ENCODE data around the gene TMEM52.
"Not testable (repeated sequence)": the region's sequence is repeated elsewhere in the genome, so short reads cannot be mapped to it uniquely, and the experiment has no call there.

TMEM52 gene

GRCh38 chr1:1892763-1893120 lies 26.3 kb downstream of the TMEM52 start:
- DNase-seq: no peak

DNA sequence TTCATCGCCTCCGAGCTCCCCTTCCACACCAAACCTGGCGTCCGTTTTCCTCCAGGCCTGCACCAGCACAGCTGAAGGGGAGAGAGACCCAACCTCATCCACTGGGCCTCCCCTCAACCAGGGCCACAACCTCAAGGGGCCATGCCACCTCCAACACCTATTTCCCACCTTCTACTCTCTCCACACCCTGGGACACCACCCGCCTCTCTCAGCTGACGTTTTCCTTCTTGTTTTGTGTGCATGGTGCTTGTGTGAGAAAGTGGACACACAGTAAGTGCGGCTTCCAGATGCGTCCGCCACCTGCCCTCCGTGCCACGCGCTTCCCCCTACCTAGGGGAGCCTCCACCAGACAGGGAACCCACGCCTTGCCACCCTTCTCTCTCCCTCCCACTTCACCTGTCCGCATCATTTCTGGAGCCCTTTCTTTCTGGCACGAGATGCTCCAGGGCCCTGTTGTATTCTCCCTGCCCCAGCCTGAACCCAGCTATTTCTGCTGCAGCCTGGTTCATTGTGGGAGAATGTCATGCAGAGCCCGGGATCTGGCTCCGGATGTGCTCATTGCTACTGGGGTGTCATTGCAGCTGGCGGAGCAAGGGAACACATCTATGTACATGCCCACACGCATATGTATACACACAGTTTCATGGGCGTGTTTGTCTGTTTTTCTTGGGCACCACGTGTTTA lies 26.9 kb downstream of the TMEM52 start:
- DNase-seq: peak; percentile 35

DNA sequence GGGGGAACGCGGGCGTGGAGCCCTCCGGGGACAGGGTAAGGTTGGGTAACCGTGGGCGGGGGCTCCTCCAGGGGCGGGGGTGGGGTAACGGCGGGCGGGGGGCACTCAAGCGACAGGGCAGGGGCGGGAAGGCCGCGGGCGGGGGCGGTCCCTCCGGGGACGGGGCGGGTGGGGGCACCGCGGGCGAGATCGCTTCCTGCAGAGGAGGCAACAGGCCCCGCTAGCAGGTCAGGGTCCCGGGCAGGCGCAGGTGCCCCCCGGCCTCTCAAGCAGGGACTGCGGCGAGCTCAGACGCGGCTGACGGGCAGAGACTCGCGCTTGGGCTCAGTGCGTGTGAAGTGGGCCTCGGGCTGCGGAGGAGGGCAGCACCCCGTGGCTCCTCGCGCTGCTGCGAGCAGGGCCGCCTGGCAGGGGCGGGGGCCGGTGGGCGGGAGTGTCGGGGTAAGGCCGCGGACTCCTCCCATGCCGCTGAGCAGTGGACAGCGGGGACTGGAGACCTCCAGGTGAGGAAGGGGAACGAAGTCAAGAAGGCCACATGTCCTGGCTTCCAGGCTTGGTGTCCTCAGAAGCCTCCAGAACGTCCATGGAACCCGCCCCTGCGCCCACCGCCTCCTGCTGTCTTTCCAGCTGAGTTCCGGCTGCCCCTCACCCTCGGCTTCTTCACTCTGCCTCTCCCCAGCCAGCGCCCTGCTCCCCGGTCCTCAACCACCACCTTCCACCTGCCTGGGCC lies 27.6 kb downstream of the TMEM52 start:
- DNase-seq: peak; percentile 80

DNA sequence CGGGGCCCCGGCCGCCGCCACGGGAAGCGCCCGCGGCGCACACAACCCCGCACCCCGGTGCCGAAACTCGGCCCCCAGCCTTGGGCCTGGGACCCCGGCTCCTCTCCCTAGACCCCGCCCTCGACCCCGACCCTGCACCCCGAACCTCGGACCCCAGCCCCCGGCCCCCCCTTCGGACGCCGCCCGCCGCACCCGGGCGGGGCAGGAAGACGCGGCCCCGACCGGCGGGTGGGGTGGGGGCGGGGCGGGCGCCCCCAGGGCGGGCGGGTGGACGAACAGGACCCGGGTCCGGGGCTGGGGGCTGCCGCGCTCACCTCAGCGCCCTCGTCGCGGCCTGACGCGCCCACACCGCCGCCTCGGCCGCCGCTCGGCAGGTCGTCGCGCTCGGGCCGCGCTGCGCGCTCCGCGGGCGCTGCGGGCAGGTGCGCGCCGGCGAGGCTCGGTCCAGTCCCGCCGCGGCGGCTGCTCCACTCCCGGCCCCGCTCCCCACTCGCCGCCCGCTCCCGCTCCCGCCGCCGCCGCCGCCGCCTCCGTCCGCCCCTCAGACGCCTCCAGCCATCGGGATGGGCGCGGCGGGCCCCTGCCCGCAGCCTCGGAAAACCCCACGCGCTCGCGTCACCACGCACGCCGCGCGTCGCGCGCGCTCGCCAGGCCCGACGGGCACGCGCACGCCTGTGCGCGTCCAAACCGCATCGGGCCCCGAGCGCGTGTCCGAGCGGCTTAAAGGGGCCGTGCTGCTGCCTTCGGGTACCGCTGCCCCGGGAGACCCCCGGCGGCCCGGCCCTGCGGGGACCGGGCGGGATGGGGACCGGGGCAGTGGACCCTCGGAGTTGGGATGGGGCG lies 28.4 kb downstream of the TMEM52 start, which contains the start of gene GNB1:
TSS of gene GNB1 (minus strand) at position 582 of the 843 bp plus-strand sequence. CDS start 65,634 bp downstream, outside the sequence.
- peak; percentile 93 for DNase-seq

- peak; percentile 61 for DNase-seq
Observed at GRCh38 chr1:1889847-1890505, 29.1 kb downstream of the TMEM52 start.

GRCh38 chr1:1889090-1889750 lies 29.9 kb downstream of the TMEM52 start:
- DNase-seq: no peak

- not testable (repeated sequence) for DNase-seq
Observed at GRCh38 chr1:1883890-1884289, 35.2 kb downstream of the TMEM52 start.

DNA sequence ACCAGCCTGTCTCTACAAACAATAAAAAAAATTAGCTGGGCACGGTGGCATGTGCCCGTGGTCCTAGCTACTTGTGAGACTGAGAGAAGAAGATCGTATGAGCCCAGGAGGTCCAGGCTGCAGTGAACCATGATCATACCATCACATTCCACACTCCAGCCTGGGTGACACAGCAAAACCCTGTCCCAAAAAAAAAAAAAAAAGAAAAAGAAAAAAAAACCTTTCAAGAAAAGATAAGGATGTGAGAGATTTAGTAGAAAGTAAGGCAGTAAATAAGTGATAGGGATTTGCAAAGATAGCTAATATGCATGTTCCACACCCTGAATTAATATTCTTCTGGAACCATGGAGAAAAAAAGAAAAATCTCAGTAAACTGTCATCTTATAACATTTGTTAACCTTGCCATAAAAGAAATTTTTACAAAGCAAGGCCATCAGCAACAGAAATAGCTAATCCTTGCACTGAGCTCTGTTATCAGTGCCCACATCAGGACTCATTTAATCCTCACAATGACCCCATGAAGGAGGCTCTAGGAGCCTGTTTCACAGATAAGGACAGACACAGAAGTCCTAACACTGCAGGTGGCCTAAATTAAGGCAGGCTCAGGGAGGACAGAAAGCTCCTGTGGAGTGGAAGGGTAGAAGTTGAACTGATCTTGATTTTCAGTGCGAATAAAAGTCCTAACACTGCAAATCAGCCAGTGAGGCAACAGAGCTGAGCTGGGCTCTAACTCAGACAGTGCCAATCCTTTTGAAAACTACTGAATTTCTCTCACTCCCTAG lies 35.8 kb downstream of the TMEM52 start:
- DNase-seq: no peak

DNA sequence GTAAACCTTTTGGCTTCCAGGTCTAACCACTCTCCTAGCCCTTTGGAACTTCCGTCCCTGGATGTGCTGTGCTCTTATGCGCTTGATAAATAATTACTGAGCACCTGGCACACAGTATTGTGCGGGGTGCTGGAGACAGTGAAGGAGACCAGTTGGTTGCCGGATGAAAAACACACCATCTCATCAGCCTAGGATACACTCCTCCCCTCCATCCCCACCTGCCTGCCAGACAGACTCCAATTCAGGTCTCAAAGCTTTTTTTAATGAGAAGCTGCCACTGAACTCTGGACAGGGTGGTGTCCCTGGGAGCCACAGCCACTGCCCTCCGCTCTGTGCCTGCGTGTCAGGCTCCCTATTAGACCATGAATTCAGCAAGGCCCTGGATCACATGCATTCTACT lies 37.4 kb downstream of the TMEM52 start:
- no peak for DNase-seq

- no peak for DNase-seq
Observed at GRCh38 chr1:1880617-1881312, 38.3 kb downstream of the TMEM52 start.

- DNase-seq: no peak
Observed at GRCh38 chr1:1879942-1880341, 39.1 kb downstream of the TMEM52 start.

DNA sequence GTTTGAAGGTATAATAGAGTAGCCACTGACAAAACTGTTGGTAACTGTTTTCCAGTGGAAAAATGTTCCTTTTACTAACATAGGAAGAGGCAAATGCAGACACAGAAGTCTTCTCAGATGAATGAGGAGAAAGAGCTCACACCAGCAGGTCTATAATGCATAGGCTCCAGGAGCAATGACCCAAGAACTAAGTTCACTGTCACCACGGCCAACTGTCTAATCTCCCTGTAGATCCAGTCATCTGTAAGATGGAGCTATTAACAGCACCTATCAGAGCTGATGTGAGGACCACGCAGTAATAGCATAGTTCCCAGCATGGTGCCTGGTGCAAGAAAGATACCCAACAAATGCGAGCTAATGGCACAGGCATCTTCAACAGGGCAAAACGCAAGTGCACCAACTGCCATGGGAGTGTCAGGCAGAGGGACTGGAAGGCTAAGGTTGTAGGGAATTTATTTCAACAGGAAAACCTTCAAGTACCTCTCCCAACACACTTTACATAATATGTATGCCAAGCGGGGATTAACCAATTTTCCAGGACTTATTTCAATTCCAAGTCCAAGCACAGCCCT lies 41.1 kb downstream of the TMEM52 start:
- no peak for DNase-seq

- DNase-seq: no peak
Observed at GRCh38 chr1:1876335-1876930, 42.6 kb downstream of the TMEM52 start.

- DNase-seq: peak; percentile 76
Observed at GRCh38 chr1:1875932-1876331, 43.1 kb downstream of the TMEM52 start.

DNA sequence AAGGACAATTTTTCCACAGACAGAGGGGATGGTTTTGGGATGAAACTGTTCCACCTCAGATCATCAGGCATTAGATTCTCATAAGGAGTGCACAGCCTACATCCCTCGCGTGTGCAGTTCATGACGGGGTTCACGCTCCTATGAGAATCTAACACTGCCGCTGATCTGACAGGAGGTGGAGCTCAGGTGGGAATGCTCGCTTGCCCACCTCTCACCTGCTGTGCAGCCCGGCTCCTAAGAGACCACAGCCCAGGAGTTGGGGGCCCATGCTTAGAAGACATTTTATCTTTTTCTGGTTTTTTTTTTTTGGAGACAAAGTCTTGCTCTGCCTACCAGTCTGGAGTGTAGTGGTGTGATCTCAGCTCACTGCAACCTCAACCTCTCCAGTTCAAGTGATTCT lies 44.2 kb downstream of the TMEM52 start:
- no peak for DNase-seq

DNA sequence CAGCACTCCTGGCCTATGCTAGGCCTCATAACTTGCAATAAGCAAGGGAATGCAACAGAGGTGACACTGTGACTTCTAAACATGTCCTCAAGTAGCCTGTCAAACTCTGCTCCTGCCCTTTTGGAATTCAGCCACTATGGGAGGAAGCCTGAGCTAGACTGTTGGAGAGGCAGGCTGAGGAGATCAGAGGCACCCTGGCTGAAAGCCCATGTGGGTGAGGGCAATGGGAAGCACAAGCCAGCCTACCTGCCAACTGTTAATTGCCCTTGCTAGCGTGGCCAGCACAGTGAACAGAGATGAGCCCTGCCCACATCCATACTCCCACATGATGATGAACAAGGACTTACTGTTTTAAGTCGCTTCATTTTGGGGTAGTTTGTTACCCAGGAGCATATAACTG lies 45.9 kb downstream of the TMEM52 start:
- DNase-seq: no peak

- no peak for DNase-seq
Observed at GRCh38 chr1:1872329-1872994, 46.6 kb downstream of the TMEM52 start.

- no peak for DNase-seq
Observed at GRCh38 chr1:1869469-1869868, 49.6 kb downstream of the TMEM52 start.

Data from activated CD4-positive, alpha-beta T cell treated with anti-CD3 and anti-CD28 coated beads, Interleukin-2, Interleukin-6, amounts not matched to agents 100 ng/mL and 50 ng/mL, durations not matched to agents 16 hours and 8 hours (primary cell).